Right lung (tissue), 5 donors: ENCODE measurements around the gene COG7. TPM values are rescaled to one million over a fixed set of nuclear protein-coding genes. Genes with fewer than 3 reads are reported as not detected.
"Not testable (repeated sequence)": the region's sequence is repeated elsewhere in the genome, so short reads cannot be mapped to it uniquely, and the experiment has no call there.

Source experiments
- DNase-seq, 2 donors: peaks; one replicate each; pipeline ENCODE4 v3.0.0-alpha.2; 2013
- polyA plus RNA-seq, 5 donors: library from polyadenylated mRNA; unstranded; fragments of 120-200 nt; gene quantifications; one replicate each; pipeline versions ENCODE4 v1.2.1 to v1.2.3, GENCODE V29; 2013; ENCODE audit warnings: inconsistent platforms in 1 of 5, low replicate concordance in 1 of 5; ENCODE audit not compliant: insufficient read length in 5 of 5, insufficient read depth in 1 of 5

The COG7 gene
- polyA plus RNA-seq, 5 donors, result 25.6 to 39.7 (median 33.0) TPM

DNA sequence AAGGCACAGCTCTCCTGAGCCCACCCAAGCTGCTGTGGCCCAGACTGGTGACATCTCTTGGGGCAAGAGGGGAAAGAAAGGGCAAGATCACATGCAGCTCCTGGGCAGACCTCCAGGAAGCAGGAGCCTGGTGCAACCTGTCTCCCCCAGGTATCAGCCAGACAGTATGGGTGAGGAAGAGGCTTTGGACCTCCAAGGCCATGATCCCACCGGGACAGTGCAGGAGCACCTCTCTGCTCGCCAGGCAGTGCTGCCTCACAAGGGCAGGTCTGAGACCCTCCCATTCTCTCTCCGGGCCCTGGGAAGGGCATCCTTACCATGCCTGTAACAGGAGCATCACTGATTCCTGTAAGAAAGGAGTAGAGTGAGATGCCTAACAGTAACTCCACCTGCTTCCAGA, 25.6 kb upstream of the COG7 start:
- no peak for DNase-seq

- no peak for DNase-seq
Measured at GRCh38 chr16:23476289-23476688, 23.3 kb upstream of the COG7 start.

GRCh38 chr16:23469814-23470213, 16.8 kb upstream of the COG7 start:
- no peak for DNase-seq

DNA sequence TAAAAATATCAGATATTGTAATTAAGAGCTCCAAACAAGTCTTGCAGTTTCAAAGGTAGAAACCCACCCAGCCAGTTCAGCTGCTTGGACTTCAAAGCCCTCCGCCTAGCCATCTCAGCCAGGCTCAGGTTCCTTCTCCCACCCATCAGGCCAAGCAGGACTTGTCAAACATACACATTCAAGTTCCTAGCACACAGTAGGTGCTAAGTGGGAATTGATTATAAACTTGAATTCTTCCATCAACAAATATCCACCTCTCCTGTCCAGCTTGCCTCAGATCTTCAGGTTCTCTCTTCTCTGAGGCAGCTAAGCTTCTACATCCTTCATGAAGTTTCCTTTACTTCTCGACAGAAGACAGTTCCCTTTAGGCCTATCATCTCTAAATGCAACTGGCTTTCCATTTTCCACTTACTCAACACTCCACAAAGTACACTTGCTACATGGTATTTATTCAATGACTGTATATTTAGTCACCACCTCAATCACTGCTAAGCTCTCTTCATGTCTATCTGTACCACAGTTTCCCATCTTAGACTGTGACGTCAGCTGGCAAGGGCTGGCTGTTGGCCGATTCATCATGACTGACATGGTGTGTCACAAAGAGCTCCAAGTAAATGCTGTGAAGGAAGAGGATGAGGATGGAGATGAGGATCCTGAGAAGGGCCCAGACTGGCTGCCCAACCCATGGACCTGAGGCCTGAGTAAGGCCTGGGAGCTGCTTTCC, 13.3 kb upstream of the COG7 start:
- DNase-seq, result no peak

DNA sequence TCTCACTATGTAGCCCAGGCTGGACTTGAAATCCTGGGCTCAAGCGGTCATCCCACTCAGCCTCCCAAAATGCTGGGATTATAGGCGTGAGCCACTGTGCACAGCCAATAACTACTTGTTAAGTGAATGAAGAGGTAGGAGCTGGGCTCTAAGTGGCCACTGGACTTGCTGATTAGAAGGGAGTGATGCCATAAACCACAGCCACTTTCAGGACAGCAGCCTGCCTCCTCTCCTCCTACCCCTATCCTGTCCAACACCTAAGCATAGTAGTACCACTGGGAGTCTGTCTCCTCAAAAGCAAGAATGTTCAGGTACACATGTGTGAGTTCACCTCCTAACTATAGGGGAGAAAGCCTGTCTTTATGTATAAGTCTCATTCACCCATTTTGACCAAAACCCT, 12.2 kb upstream of the COG7 start:
- no peak for DNase-seq

DNA sequence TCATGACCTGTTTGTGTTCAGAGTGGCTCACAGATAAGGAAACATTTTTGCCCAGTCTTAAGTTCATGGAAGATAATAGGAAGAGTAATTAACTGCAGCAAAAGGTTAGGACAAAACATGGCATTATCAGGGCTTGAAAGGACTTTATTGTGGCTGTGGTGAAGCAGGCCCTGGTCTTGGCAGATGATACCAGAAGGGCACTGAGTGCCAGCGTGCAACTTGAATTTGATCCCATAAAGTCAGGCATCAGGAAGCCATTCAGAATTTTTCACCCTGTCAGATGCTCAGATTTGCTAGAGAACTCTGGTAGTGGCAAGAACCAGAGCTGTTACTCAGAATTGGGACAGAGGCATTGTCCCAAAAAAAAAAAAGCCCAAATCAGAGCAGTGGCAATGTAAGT, 11.2 kb upstream of the COG7 start:
- DNase-seq, result no peak

DNA sequence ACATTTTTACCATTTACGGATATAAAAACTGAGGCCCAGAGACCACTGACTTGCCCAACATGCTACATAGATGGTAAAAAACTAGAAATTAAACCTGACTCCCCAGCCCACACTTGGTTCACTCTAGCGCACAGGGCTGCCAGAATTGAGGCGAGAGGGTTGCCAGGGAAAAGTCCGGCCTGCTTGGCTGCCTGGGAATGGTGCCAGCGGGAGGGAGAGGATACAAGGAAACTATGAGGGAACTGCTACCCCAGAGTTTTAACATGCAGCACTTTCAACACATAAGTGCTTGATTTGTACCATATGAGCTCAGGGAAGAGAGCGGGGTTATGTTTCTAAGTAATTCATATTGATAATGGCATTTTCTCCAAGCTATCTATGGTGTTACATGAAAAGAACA, 10.0 kb upstream of the COG7 start:
- DNase-seq, result peak; percentile 76 to 82

GRCh38 chr16:23453338-23454052, 506 bp upstream of the COG7 start:
- DNase-seq, result no peak

DNA sequence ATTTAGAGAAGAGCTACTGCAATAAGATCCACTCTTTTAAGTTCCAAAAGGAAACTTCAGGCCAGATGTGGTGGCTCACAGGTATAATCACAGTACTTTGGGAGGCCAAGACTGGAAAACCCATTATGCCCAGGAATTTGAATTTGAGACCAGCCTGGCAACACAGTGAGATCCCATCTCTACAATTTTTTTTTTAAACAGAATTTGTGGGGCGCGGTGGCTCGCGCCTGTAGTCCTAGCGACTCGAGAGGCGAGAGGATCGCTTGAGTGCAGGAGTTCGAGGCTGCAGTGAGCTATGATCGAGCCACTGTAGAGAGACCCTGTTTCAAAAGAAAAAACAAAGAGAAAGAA, 793 bp downstream of the COG7 start:
- DNase-seq, result no peak

DNA sequence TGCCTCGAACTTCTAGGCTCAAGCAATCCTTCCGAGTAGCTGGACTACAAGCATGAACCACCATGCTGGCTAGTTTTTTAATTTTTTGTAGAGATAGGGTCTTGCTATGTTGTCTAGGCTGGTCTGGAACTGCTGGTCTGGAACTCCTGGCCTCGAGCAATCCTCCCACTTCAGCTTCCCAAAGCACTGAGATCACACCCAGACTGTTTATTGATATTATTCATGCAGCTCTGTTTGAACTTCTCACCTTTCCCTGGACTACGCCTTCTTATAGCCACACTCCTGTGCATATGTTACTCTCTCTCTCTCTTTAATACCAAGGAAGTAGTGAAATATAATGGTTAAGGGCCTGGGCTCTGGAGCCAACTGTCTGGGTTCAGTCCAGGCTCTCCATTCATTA, 4.6 kb downstream of the COG7 start:
- no peak for DNase-seq

DNA sequence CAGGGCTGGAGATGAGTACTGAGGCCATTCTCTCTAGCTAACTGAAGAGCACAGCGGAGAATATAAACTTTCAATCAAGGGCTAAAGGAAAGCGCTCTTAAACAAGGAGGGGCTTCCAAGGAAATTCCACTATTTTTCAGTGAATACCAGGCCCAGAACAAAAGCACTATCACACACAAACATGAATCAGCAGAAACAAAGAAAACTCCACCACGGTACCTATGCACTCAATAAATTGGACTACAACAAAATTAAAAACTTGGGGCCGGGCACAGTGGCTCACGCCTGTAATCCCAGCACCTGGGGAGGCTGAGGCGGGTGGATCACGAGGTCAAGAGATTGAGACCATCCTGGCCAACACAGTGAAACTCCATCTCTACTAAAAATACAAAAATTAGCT, 15.4 kb downstream of the COG7 start:
- DNase-seq, result not testable (repeated sequence)

DNA sequence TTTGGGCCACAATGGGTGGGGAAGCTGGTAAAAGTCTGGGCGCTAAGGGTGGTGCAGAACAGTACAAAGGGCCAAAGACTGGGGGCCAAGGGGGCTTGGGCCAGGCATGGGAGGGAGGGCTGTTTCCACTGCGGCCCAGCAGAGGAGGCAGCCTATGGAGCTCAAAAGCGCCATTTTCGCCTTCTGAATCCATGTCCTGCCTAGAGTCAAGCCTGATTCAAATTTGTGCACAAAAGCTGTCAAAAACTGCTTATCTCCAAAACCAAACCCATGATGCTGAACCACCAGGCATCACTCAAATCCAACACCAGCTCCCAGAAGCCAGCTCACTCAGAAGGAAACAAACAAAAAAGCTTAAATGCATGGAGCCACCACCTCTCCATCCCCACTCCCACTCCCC, 16.0 kb downstream of the COG7 start:
- no peak for DNase-seq

DNA sequence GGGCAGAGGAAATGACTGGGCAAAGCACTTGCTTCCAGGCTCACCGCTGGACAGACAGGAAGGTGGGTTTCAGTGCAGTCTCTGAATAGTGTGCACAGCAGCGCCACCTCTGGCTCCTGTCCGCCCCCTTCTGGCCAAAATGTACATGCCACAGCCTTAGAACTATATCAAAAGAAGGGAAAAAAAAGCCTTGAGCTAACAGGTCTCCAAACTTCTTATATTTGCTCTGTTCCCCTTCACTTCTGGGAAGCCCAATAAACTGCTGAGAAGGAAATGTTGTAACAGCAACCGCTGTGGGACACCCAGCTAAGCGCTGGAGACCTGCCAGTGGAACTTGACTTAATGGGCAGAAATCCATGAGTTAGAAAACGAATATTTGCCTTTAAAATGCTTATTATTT, 17.5 kb downstream of the COG7 start:
- peak; percentile 24 to 27 for DNase-seq

DNA sequence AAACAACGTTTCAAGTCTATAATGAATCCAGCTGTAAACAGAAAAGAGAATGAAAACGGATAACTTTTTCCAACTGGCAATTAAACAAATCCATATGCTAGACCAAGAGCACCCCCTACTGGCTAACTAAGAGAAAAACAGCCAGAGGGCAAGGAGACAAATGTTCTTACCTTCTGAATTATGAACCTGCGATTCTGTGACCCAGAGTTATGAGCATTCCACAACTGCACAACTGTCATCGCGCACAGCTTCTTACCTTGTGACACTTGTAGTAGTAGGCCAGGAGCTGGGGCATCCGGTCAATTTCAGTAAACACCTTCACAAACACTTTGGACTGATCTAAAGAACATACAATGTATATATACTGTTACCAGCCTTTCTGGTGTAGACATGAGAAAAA, 18.6 kb downstream of the COG7 start:
- peak in 1 of 2 donors; percentile 53 for DNase-seq

- DNase-seq, result no peak
Measured at GRCh38 chr16:23433261-23433920, 19.6 kb downstream of the COG7 start.

GRCh38 chr16:23432176-23433128, 20.5 kb downstream of the COG7 start:
- DNase-seq, result no peak

GRCh38 chr16:23428351-23428750, 24.6 kb downstream of the COG7 start:
- no peak for DNase-seq

DNA sequence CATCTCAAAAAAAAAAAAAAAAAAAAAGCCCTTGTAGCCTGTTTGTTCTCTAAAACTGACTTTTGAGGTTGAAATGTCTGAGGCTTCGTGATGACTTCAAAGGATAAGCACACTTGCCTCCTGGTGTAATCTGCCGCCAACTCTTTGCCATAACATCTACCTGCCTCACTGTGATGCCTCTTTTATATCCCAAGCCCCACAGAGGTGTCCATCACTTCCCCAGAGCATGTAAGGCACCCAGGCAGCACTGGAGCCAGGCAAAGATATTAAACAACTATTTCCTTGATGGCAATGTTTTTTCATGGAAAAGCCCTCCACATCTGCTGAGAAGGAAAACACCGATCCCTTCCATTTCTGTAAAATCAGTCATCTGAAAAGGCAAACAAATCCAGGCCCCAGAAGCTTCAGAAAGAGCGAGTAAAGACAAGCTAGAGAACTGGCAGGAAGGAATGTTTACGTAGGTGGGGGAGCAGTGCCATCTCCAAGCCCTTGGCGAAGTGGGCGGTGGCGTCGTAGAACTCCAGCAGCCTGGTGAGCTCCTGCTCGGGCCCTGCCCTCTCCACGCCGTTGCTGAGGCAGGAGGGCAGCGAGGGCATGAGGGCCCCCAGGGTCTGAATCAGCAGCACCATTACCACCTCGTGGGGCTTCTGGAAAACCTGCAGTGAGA, 28.6 kb downstream of the COG7 start:
- no peak for DNase-seq

GRCh38 chr16:23423496-23424049, 29.4 kb downstream of the COG7 start:
- DNase-seq, result peak in 1 of 2 donors; percentile 24

DNA sequence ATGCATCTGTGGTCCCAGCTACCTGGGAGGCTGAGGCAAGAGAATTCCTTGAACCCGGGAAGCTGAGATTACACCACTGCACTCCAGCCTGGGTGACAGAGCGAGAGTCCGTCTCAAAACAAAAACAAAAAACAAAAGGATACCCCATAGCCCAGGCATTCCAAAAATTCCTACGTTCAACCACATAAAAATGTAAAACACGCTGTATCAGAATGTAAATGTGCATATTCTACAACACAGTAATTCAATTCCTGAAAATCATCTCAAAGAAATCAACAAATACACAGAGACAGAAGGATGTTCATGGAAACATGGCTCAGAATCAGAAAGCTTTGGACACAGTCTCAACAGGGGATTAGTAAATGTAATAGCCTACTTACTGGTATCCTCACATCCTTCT, 33.0 kb downstream of the COG7 start:
- no peak for DNase-seq

DNA sequence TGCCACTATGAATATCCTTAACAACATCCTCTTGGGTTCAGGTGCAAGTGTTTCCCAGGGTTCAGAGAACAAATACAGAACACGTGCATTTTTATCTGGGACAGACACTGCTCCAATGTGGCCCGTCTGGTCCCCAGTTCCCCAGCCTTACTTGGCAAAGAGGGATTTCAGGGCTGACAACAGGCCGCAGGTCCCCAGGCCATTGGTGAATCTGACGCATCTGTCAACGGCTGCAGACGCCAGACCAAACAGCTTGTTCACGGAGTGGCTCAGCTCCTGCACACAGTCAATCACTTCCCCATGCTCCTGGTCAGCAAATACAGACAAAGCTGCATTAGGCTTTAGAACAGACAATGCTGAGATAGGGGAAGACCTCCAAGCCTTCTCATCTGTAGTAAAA, 36.2 kb downstream of the COG7 start:
- DNase-seq, result no peak
